GM19035 (cell line): Measurements from ENCODE around the gene NXNL1.
"Not testable (repeated sequence)": the region's sequence is repeated elsewhere in the genome, so short reads cannot be mapped to it uniquely, and the experiment has no call there.

Experiments
- ATAC-seq: cut with Tn5 transposase; IDR thresholded peaks from one replicate; pipeline ENCODE4 v1.9.1; 2021; ENCODE audit not compliant: unreplicated experiment

Gene NXNL1

GRCh38 chr19:17486545-17487240, 26.0 kb upstream of the NXNL1 start:
- no peak for ATAC-seq

GRCh38 chr19:17484520-17485185, 23.9 kb upstream of the NXNL1 start:
- ATAC-seq = no peak

- no peak for ATAC-seq
Observed at GRCh38 chr19:17483605-17484002, 22.9 kb upstream of the NXNL1 start.

- no peak for ATAC-seq
Observed at GRCh38 chr19:17482877-17483604, 22.3 kb upstream of the NXNL1 start.

GRCh38 chr19:17481986-17482385, 21.3 kb upstream of the NXNL1 start:
- ATAC-seq = no peak

- ATAC-seq = no peak
Observed at GRCh38 chr19:17479325-17479791, 18.6 kb upstream of the NXNL1 start.

GRCh38 chr19:17475541-17476115, 14.9 kb upstream of the NXNL1 start:
- no peak for ATAC-seq

- ATAC-seq = not testable (repeated sequence)
Observed at GRCh38 chr19:17475011-17475540, 14.3 kb upstream of the NXNL1 start.

GRCh38 chr19:17473041-17473440, 12.3 kb upstream of the NXNL1 start:
- ATAC-seq = no peak

GRCh38 chr19:17471410-17472125, 10.8 kb upstream of the NXNL1 start:
- ATAC-seq = no peak

- peak; percentile 71 for ATAC-seq
Observed at GRCh38 chr19:17470068-17470841, 9.5 kb upstream of the NXNL1 start, which contains the start of gene SLC27A1. Gene SLC27A1, plus strand, starts transcription at chr19:17470524. Its CDS starts 17 bp downstream, at chr19:17470541.

- ATAC-seq = peak; percentile 60
Observed at GRCh38 chr19:17469481-17470067, 8.8 kb upstream of the NXNL1 start.

GRCh38 chr19:17469092-17469480, 8.4 kb upstream of the NXNL1 start:
- no peak for ATAC-seq

GRCh38 chr19:17468302-17469091, 7.8 kb upstream of the NXNL1 start:
- ATAC-seq = no peak

GRCh38 chr19:17467471-17468301, 7.0 kb upstream of the NXNL1 start:
- ATAC-seq = no peak

GRCh38 chr19:17466487-17466850, 5.7 kb upstream of the NXNL1 start:
- no peak for ATAC-seq

- ATAC-seq = no peak
Observed at GRCh38 chr19:17458970-17459369, 1.8 kb downstream of the NXNL1 start.

GRCh38 chr19:17457616-17458015, 3.1 kb downstream of the NXNL1 start:
- ATAC-seq = no peak
